Measurements from ENCODE around the gene DNM3.
A peak's percentile ranks its signal among the peaks of the same experiment; 100 is the strongest.
"Not testable (repeated sequence)": the region's sequence is repeated elsewhere in the genome, so short reads cannot be mapped to it uniquely, and the experiment has no call there.

The DNM3 gene

DNA sequence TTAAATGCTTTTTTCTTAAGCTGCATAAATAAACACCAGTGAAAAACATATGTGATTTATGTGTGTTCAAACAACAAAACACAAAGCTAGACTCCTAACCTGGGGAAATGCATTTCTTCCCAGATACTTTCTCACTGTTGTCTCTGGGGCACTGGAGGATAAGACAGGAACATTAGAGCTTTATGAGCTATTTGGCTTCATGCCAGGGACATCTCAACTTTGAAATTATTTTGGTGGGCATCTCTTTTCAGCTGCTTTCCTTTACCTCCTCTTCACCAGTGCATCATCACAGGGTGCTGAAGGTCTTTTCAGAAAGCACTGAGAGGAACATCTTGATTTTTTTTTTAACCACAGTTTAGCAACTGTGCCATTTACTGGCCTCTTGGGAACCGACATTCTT, 212.9 kb downstream of the DNM3 start:
- FAIRE-seq (no peak), DNase-seq (ENCODE audit: insufficient read length, low spot score) (no peak)
- TF ChIP-seq, protein P1, sequence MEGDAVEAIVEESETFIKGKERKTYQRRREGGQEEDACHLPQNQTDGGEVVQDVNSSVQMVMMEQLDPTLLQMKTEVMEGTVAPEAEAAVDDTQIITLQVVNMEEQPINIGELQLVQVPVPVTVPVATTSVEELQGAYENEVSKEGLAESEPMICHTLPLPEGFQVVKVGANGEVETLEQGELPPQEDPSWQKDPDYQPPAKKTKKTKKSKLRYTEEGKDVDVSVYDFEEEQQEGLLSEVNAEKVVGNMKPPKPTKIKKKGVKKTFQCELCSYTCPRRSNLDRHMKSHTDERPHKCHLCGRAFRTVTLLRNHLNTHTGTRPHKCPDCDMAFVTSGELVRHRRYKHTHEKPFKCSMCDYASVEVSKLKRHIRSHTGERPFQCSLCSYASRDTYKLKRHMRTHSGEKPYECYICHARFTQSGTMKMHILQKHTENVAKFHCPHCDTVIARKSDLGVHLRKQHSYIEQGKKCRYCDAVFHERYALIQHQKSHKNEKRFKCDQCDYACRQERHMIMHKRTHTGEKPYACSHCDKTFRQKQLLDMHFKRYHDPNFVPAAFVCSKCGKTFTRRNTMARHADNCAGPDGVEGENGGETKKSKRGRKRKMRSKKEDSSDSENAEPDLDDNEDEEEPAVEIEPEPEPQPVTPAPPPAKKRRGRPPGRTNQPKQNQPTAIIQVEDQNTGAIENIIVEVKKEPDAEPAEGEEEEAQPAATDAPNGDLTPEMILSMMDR (IDR thresholded peaks at IDR 0.05; ENCODE audit: insufficient read depth, missing control alignments) = no peak

DNA sequence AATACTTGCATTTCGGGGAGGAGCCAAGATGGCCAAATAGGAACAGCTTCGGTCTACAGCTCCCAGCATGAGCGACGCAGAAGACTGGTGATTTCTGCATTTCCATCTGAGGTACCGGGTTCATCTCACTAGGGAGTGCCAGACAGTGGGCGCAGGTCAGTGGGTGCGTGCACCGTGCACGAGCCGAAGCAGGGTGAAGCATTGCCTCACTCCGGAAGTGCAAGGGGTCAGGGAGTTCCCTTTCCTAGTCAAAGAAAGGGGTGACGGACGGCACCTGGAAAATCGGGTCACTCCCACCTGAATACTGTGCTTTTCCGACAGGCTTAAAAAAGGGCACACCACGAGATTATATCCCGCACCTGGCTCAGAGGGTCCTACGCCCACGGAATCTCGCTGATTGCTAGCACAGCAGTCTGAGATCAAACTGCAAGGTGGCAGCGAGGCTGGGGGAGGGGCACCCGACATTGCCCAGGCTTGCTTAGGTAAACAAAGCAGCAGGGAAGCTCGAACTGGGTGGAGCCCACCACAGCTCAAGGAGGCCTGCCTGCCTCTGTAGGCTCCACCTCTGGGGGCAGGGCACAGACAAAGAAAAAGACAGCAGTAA, 214.6 kb downstream of the DNM3 start:
- not testable (repeated sequence) for DNase-seq (ENCODE audit: insufficient read length, low spot score); FAIRE-seq

DNA sequence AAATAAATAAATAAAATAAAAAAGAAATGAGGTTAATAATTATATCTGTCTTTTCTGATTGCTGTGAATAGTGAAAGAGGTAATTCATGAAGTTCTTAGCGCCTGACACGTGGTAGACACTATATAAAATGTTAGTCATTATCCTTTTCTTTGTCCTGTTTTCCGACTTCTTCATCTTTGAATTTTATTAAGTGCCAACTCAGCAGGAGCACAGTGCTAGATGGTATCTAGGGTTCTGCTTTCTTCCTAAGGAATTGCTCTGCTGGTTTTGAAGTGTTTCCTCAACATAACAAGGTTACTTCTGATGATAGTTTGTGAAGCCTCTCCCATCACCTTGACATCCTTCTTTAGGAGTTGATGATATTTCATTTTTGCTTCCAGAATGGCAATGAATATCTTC, 227.0 kb downstream of the DNM3 start:
- TF ChIP-seq, protein P1 (IDR thresholded peaks at IDR 0.05; ENCODE audit: insufficient read depth, missing control alignments) = no peak
- FAIRE-seq (peak; percentile 48), DNase-seq (ENCODE audit: insufficient read length, low spot score) (no peak)

DNA sequence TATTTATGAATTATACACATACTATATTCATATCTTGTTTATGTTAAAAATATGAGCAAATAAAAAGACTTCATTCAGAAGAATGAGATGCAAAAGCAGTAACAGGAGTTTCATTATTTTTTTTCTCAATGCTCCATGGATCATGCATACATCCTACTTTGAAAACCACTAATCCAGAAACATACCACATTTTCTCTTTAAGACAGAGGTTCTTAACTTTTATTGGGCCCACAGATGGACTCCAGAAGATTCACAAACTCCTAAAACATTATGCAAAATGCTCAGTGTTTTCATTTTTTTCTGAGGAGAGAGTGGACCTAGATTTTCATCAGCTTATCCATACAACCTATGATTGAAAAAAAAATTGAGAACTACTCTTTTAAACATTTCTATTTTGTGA, 227.8 kb downstream of the DNM3 start:
- DNase-seq (ENCODE audit: insufficient read length, low spot score) (no peak), FAIRE-seq (no peak)
- TF ChIP-seq, protein P1 (IDR thresholded peaks at IDR 0.05; ENCODE audit: insufficient read depth, missing control alignments) = no peak

DNA sequence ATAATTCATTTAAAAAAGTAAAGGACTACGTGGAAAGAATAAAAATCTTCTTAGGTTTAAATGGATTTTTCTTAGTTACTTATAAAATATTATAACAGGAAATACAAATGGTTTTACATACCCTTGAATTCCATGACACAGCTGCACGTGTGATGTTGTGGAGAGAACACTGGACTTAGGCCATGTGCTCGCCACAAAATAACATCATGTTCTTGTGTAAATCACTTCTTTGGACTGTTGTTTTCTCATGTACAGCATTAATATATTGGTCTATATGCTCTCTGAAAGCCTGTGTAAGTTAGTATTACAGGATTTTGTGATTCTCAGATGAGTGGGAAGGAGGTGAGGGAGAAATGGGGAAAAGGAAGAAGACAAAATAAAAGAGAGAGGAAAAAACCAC, 228.2 kb downstream of the DNM3 start:
- no peak for FAIRE-seq

DNA sequence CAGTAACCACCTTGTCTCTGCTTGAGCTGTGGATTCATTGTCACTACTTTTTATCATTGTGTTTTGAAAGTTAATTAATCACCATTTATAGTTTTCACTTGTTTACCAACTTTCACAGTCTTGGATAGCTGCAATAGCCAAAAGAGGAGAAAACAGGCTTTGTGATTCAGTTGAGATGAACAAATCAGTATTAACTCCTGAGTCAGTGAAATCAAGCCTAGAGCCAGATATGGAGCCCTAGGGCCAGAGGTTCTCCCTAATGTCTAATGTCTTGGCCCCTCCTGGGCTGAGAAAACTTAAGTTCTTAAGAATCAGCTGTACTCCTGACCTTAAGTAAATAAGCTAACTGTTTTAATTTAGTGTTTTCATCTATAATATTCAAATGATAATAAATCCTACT, 228.8 kb downstream of the DNM3 start:
- DNase-seq (ENCODE audit: insufficient read length, low spot score) (no peak), FAIRE-seq (no peak)
- TF ChIP-seq, protein P1 (IDR thresholded peaks at IDR 0.05; ENCODE audit: insufficient read depth, missing control alignments) = no peak

More for the DNA sequence above, 228.2 kb downstream of the DNM3 start:
- no peak for DNase-seq (ENCODE audit: insufficient read length, low spot score)
- TF ChIP-seq, protein P1 (IDR thresholded peaks at IDR 0.05; ENCODE audit: insufficient read depth, missing control alignments) = no peak

DNA sequence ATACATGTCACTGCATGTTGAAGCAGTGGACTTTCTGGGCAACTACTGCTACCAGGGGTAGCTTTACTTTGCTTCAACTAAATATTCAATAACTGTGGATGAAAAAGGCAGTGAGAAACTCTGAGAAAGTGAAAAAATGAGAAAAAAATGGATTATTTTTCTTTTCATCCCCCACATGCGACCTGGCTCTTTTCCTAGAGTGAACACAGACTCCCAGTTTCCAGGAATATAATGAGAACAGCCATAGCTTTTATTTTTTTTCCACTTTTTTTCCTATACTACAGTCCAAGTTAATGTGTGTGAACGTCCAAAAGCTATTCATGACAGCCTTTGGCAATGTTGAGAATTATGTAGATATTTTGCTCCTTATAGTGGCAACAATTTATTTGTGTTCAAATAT, 230.4 kb downstream of the DNM3 start:
- TF ChIP-seq, protein P1 (IDR thresholded peaks at IDR 0.05; ENCODE audit: insufficient read depth, missing control alignments) = no peak
- FAIRE-seq (no peak), DNase-seq (ENCODE audit: insufficient read length, low spot score) (no peak)

DNA sequence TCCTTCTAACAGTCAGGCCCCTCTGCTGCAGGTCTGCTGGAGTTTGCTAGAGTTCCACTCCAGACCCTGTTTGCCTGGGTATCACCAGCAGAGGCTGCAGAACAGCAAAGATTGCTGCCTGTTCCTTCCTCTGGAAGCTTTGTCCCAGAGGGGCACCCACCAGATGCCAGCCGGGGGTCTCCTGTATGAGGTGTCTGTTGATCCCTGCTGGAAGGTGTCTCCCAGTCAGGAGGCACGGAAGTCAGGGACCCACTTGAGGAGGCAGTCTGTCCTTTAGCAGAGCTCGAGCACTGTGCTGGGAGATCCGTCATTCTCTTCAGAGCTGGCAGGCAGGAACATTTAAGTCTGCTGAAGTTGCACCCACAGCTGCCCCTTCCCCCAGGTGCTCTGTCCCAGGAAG, 238.6 kb downstream of the DNM3 start:
- DNase-seq (ENCODE audit: insufficient read length, low spot score); FAIRE-seq: not testable (repeated sequence)

All from D721Med (cell line).